GM21619 (cell line): ENCODE measurements around the gene CDCP1.

Source experiments
- ATAC-seq: cut with Tn5 transposase; IDR thresholded peaks from one replicate; pipeline ENCODE4 v1.9.1; 2021; ENCODE audit not compliant: unreplicated experiment

The CDCP1 gene

GRCh38 chr3:45139372-45140140, 6.6 kb downstream of the CDCP1 start:
- ATAC-seq, result no peak

GRCh38 chr3:45137656-45138181, 8.5 kb downstream of the CDCP1 start:
- ATAC-seq, result no peak

GRCh38 chr3:45135959-45136358, 10.2 kb downstream of the CDCP1 start:
- no peak for ATAC-seq

- no peak for ATAC-seq
Observed at GRCh38 chr3:45134758-45135521, 11.2 kb downstream of the CDCP1 start.

GRCh38 chr3:45132568-45133211, 13.5 kb downstream of the CDCP1 start:
- ATAC-seq, result no peak

- no peak for ATAC-seq
Observed at GRCh38 chr3:45131201-45131600, 15.0 kb downstream of the CDCP1 start.

- no peak for ATAC-seq
Observed at GRCh38 chr3:45130476-45130875, 15.7 kb downstream of the CDCP1 start.

GRCh38 chr3:45128950-45129349, 17.2 kb downstream of the CDCP1 start:
- no peak for ATAC-seq

- no peak for ATAC-seq
Observed at GRCh38 chr3:45127130-45127822, 18.9 kb downstream of the CDCP1 start.

- ATAC-seq, result no peak
Observed at GRCh38 chr3:45126730-45127129, 19.4 kb downstream of the CDCP1 start.

GRCh38 chr3:45125550-45126026, 20.6 kb downstream of the CDCP1 start:
- no peak for ATAC-seq

GRCh38 chr3:45124956-45125355, 21.2 kb downstream of the CDCP1 start:
- ATAC-seq, result no peak

GRCh38 chr3:45124352-45124751, 21.8 kb downstream of the CDCP1 start:
- ATAC-seq, result no peak

GRCh38 chr3:45123581-45124269, 22.5 kb downstream of the CDCP1 start:
- ATAC-seq, result no peak

- ATAC-seq, result peak; percentile 83
Observed at GRCh38 chr3:45123030-45123429, 23.1 kb downstream of the CDCP1 start.

- no peak for ATAC-seq
Observed at GRCh38 chr3:45120359-45121158, 25.6 kb downstream of the CDCP1 start.

GRCh38 chr3:45119824-45120358, 26.3 kb downstream of the CDCP1 start:
- ATAC-seq, result no peak

GRCh38 chr3:45119376-45119775, 26.8 kb downstream of the CDCP1 start:
- ATAC-seq, result no peak

- no peak for ATAC-seq
Observed at GRCh38 chr3:45118615-45119071, 27.5 kb downstream of the CDCP1 start.
